Smooth muscle cell (in vitro differentiated cells): ENCODE results near the gene ADAM8. TPM values are rescaled to one million over a fixed set of nuclear protein-coding genes. Genes with fewer than 3 reads are reported as not detected.
A peak's percentile ranks its signal among the peaks of the same experiment; 100 is the strongest.

Experiments
- DNase-seq: peaks from one replicate; lab custom pipeline; 2025; ENCODE audit not compliant: unreplicated experiment; lab: John Stamatoyannopoulos, UW
- H2AFZ ChIP-seq: fragments of 200-600 bp; sonication (generic); 2 replicates; pipeline ENCODE4 v1.6.0; 2016; ENCODE audit warnings: antibody characterized with exemption, low read depth, mild to moderate bottlenecking
- H3F3A ChIP-seq: fragments of 200-600 bp; sonication (generic); 2 replicates; pipeline ENCODE4 v1.6.0; 2017; ENCODE audit warnings: antibody characterized with exemption, low read depth
- H3K27ac ChIP-seq: fragments of 200-600 bp; sonication (generic); 2 replicates; pipeline ENCODE4 v1.5.1; 2016; ENCODE audit warnings: low read depth, mild to moderate bottlenecking
- H3K27me3 ChIP-seq: fragments of 200-600 bp; sonication (generic); 2 replicates; pipeline ENCODE4 v1.6.1; 2016; ENCODE audit warnings: low read depth, mild to moderate bottlenecking
- H3K36me3 ChIP-seq: fragments of 200-600 bp; sonication (generic); 2 replicates; pipeline ENCODE4 v1.5.1; 2016; ENCODE audit warnings: low read depth
- H3K4me1 ChIP-seq: fragments of 200-600 bp; sonication (generic); 2 replicates; pipeline ENCODE4 v1.5.1; 2016; ENCODE audit warnings: low read depth
- H3K4me2 ChIP-seq: fragments of 200-600 bp; sonication (generic); 2 replicates; pipeline ENCODE4 v1.6.0; 2016; ENCODE audit warnings: mild to moderate bottlenecking
- H3K4me3 ChIP-seq: fragments of 200-600 bp; sonication (generic); 2 replicates; pipeline ENCODE4 v1.5.1; 2016; ENCODE audit warnings: mild to moderate bottlenecking
- H3K79me2 ChIP-seq: fragments of 200-600 bp; sonication (generic); 2 replicates; pipeline ENCODE4 v1.6.0; 2016; ENCODE audit warnings: low read depth, mild to moderate bottlenecking
- H3K9ac ChIP-seq: fragments of 200-600 bp; sonication (generic); 2 replicates; pipeline ENCODE4 v1.6.0; 2016; ENCODE audit warnings: low read depth
- H3K9me3 ChIP-seq: fragments of 200-600 bp; sonication (generic); replicated peaks from 2 replicates; pipeline ENCODE4 v1.5.1; 2016; ENCODE audit warnings: low read depth
- H4K20me1 ChIP-seq: fragments of 200-600 bp; sonication (generic); 2 replicates; pipeline ENCODE4 v1.6.0; 2016; ENCODE audit warnings: low read depth
- WGBS: methylation state at CpG from one replicate; pipeline ENCODE4 v1.1.7; 2016; ENCODE audit warnings: low lambda C conversion rate; 5-methylcytosine and 5-hydroxymethylcytosine counted together
- polyA plus RNA-seq: library from polyadenylated mRNA; unstranded; fragments of >200 nt; fragmentation: Nextera tagmentation; extraction: Ambion mirVana; gene quantifications from 2 replicates; pipeline ENCODE4 v1.2.1, GENCODE V29; 2016
- total RNA-seq: library from RNA; depleted of rRNA; stranded (reverse); fragments of >200 nt; gene quantifications from 2 replicates; pipeline ENCODE4 v1.2.3, GENCODE V29; 2014
- TF ChIP-seq, protein P1 (sequence below): fragments of 200-600 bp; sonication (generic); IDR thresholded peaks from 2 replicates; pipeline ENCODE4 v1.5.1; 2017; ENCODE audit warnings: borderline replicate concordance, mild to moderate bottlenecking, antibody characterized with exemption; ENCODE audit not compliant: insufficient read depth, poor library complexity, severe bottlenecking

Gene ADAM8
- total and polyA plus RNA-seq, 2 experiments from 2014 or later = 0.36 to 0.70 TPM

DNA sequence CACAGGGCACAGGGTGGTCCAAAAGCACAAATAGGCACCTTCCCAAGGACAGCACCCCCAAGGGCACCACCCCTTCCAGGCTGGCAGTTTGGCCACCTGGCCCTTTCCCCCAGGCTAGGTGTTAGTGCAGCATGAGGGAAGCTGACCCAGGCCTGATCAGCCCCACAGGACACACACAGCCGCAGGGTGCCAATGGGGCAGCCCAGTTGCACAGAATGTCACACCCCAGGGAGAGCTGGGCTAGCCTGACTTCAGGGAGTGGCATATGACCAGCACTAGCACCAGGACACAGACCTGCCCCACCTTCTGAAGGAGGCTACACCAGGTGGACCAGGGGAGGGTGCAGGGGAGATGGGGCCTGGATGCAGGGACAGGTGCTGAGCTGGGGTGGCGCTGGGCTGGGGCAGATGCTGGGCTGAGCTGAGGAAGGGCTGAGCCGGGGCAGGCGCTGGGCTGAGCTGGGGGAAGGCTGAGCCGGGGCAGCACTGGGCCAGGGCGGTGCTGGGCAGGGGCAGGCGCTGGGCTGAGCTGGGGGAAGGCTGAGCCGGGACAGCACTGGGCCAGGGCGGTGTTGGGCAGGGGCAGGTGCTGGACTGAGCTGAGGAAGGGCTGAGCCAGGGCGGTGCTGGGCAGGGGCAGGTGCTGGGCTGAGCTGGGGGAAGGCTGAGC, 3.9 kb upstream of the ADAM8 start:
- H3K9ac ChIP-seq = no peak overlapping the region
- peaks cover 3% of the 10 kb centered on the region for H3K36me3 ChIP-seq
- 78% methylated on average over 6 of the region's 10 CpGs for WGBS

DNA sequence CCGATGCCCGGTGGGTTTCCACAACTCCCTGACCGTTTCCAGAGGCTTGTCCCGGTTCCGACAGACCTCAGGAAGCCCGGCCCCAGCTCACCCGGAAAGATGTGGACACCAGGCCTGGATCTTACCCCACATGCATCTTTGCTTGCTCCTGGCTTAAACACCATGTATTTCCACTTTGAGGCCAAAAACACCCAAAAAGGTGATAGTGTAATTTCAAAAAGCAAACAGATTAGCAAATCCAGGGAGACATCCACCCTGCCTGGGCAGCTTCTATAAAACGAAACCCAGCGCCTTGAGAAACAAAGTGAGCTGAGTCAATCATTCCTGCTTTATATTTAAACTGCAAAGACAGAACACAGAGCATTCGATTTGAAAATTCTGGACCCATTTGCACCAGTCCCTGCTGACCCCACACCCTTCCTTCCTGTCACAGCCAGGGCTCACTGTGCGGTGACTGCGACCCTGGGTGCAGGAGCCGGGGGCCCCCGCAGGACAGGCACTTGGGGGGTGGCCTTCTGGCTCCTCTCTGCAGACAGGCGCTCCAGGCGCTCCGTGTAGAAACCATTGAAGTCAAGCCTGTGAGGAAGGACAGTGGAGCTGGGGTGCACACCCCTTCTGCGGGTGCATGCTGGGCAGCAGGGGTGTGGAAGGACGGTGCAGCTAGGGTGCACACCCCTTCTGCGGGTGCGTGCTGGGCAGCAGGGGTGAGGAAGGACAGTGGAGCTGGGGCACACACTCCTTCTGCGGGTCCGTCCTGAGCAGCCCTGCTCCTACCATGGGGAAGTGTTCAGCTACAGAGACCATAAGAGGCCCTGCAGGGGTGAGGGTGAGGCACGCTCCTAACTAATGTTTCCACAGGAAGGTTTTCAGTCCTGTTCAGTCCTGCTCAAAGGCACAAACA, 2.9 kb upstream of the ADAM8 start:
- TF ChIP-seq, protein P1, sequence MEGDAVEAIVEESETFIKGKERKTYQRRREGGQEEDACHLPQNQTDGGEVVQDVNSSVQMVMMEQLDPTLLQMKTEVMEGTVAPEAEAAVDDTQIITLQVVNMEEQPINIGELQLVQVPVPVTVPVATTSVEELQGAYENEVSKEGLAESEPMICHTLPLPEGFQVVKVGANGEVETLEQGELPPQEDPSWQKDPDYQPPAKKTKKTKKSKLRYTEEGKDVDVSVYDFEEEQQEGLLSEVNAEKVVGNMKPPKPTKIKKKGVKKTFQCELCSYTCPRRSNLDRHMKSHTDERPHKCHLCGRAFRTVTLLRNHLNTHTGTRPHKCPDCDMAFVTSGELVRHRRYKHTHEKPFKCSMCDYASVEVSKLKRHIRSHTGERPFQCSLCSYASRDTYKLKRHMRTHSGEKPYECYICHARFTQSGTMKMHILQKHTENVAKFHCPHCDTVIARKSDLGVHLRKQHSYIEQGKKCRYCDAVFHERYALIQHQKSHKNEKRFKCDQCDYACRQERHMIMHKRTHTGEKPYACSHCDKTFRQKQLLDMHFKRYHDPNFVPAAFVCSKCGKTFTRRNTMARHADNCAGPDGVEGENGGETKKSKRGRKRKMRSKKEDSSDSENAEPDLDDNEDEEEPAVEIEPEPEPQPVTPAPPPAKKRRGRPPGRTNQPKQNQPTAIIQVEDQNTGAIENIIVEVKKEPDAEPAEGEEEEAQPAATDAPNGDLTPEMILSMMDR = no peak
- Histone ChIP-seq H3K9ac (no peak overlapping the region), H3K9me3 (no peaks in the 10 kb centered on the region), H2AFZ (no peak overlapping the region), H3K4me1 (peaks cover 12% of the 10 kb centered on the region), H3K27me3 (peaks cover 23% of the 10 kb centered on the region), H3K4me2 (no peak overlapping the region), H3K79me2 (no peaks in the 10 kb centered on the region), H3F3A (peaks cover 4% of the 10 kb centered on the region), H3K27ac (peak overlapping the region; percentile 68), H3K4me3 (no peak overlapping the region), H4K20me1 (peaks cover 14% of the 10 kb centered on the region), H3K36me3 (no peaks in the 10 kb centered on the region)
- no peak for DNase-seq
- 88% methylated on average over 24 of the region's 24 CpGs for WGBS

More for the DNA sequence above, 3.9 kb upstream of the ADAM8 start:
- H3K4me1 ChIP-seq = peaks cover 8% of the 10 kb centered on the region
- H3F3A ChIP-seq = peaks cover 4% of the 10 kb centered on the region
- H3K79me2 ChIP-seq = no peaks in the 10 kb centered on the region
- H2AFZ ChIP-seq = no peak overlapping the region
- H3K27me3 ChIP-seq = peaks cover 18% of the 10 kb centered on the region
- TF ChIP-seq, protein P1 = no peak
- H4K20me1 ChIP-seq = peaks cover 14% of the 10 kb centered on the region
- no peak overlapping the region for H3K27ac ChIP-seq
- no peak overlapping the region for H3K4me2 ChIP-seq
- no peaks in the 10 kb centered on the region for H3K9me3 ChIP-seq
- H3K4me3 ChIP-seq = no peak overlapping the region
- DNase-seq = no peak

DNA sequence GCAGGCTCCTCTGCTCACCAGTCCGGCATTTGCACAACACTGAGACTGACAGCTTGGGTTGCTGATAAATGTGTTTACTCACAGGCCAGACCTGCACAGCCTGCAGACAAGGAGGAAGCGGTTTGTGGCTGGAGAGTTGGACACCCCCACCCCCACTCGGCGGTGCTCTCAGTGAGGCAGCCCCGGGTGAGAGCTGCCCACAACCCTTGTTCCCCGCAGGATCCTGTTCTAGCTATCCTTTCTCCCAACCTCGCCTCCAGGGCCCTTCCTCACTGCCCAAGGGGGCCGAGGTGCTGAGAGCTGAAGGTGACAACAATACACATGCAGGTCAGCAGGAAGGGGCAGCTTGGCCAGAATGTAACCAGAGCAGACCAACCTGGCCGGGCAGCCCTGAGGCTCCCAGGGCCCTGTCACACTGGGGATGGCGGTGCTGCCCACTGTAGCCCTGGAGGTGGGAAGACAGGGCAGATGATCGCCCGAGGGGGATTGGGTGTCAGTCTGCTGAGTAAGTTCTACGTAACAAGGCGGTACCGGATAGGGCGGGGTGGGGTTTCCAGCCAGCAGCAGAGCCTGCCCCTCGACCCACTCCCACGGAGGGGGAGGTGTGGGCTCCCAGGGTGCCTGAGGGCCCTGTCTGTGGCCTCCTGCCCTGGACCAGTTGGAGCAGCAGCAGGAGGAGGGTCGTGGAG, 2.1 kb upstream of the ADAM8 start:
- H3K4me2 ChIP-seq = peak overlapping the region; percentile 63
- TF ChIP-seq, protein P1 = no peak
- H4K20me1 ChIP-seq = peaks cover 14% of the 10 kb centered on the region
- peaks cover 12% of the 10 kb centered on the region for H3K4me1 ChIP-seq
- H3K9me3 ChIP-seq = no peaks in the 10 kb centered on the region
- no peak overlapping the region for H2AFZ ChIP-seq
- H3K27ac ChIP-seq = peak overlapping the region; percentile 68
- H3F3A ChIP-seq = peaks cover 4% of the 10 kb centered on the region
- peaks cover 23% of the 10 kb centered on the region for H3K27me3 ChIP-seq
- H3K4me3 ChIP-seq = no peak overlapping the region
- 54% methylated on average over 17 of the region's 19 CpGs for WGBS
- no peaks in the 10 kb centered on the region for H3K36me3 ChIP-seq
- DNase-seq = no peak
- no peak overlapping the region for H3K9ac ChIP-seq
- H3K79me2 ChIP-seq = no peaks in the 10 kb centered on the region
